ENCODE data around the gene HNRNPK.

The HNRNPK gene

GRCh38 chr9:83978992-83979811 is 813 bp downstream of the HNRNPK start:
- TF ChIP-seq REST (IDR thresholded peaks at IDR 0.05; ENCODE audit: insufficient read depth in 1 of 2, low read depth in 2 of 2, low read length in 2 of 2), result no peak
- TF ChIP-seq FOXP2 (optimal IDR thresholded peaks at IDR 0.05; ENCODE audit: borderline replicate concordance, extremely low read depth, extremely low read length, insufficient read depth), result peak; percentile 7
- peak; percentile 93 for TF ChIP-seq TAF1 (IDR thresholded peaks at IDR 0.05; ENCODE audit: borderline replicate concordance, insufficient read depth, low read length)
- TF ChIP-seq POLR2AphosphoS5 (IDR thresholded peaks at IDR 0.05; ENCODE audit: low read depth, low read length), result peak; percentile 53
- TF ChIP-seq SIN3A (IDR thresholded peaks at IDR 0.05; ENCODE audit: borderline replicate concordance, insufficient read depth, low read length), result peak; percentile 40; the same call in 1 of the 2 replicates

GRCh38 chr9:83977196-83977595 is 2.8 kb downstream of the HNRNPK start:
- TF ChIP-seq FOXP2 (optimal IDR thresholded peaks at IDR 0.05; ENCODE audit: borderline replicate concordance, extremely low read depth, extremely low read length, insufficient read depth) (no peak), TAF1 (IDR thresholded peaks at IDR 0.05; ENCODE audit: borderline replicate concordance, insufficient read depth, low read length) (no peak)

- TF ChIP-seq TAF1 (IDR thresholded peaks at IDR 0.05; ENCODE audit: borderline replicate concordance, insufficient read depth, low read length) (no peak), POLR2AphosphoS5 (IDR thresholded peaks at IDR 0.05; ENCODE audit: low read depth, low read length) (no peak), REST (IDR thresholded peaks at IDR 0.05; ENCODE audit: insufficient read depth in 1 of 2, low read depth in 2 of 2, low read length in 2 of 2) (no peak), FOXP2 (optimal IDR thresholded peaks at IDR 0.05; ENCODE audit: borderline replicate concordance, extremely low read depth, extremely low read length, insufficient read depth) (no peak), SIN3A (IDR thresholded peaks at IDR 0.05; ENCODE audit: borderline replicate concordance, insufficient read depth, low read length) (no peak)
Measured at GRCh38 chr9:83976372-83976771, 3.6 kb downstream of the HNRNPK start.

- TF ChIP-seq FOXP2 (optimal IDR thresholded peaks at IDR 0.05; ENCODE audit: borderline replicate concordance, extremely low read depth, extremely low read length, insufficient read depth), result no peak
- no peak for TF ChIP-seq REST (IDR thresholded peaks at IDR 0.05; ENCODE audit: insufficient read depth in 1 of 2, low read depth in 2 of 2, low read length in 2 of 2)
- TF ChIP-seq SIN3A (IDR thresholded peaks at IDR 0.05; ENCODE audit: borderline replicate concordance, insufficient read depth, low read length), result no peak
- no peak for TF ChIP-seq POLR2AphosphoS5 (IDR thresholded peaks at IDR 0.05; ENCODE audit: low read depth, low read length)
- TF ChIP-seq TAF1 (IDR thresholded peaks at IDR 0.05; ENCODE audit: borderline replicate concordance, insufficient read depth, low read length), result no peak
Measured at GRCh38 chr9:83975300-83975699, 4.7 kb downstream of the HNRNPK start.

GRCh38 chr9:83972286-83972685 is 7.7 kb downstream of the HNRNPK start:
- TF ChIP-seq REST (IDR thresholded peaks at IDR 0.05; ENCODE audit: insufficient read depth in 1 of 2, low read depth in 2 of 2, low read length in 2 of 2), result no peak
- no peak for TF ChIP-seq SIN3A (IDR thresholded peaks at IDR 0.05; ENCODE audit: borderline replicate concordance, insufficient read depth, low read length)
- TF ChIP-seq FOXP2 (optimal IDR thresholded peaks at IDR 0.05; ENCODE audit: borderline replicate concordance, extremely low read depth, extremely low read length, insufficient read depth), result no peak
- no peak for TF ChIP-seq TAF1 (IDR thresholded peaks at IDR 0.05; ENCODE audit: borderline replicate concordance, insufficient read depth, low read length)
- TF ChIP-seq POLR2AphosphoS5 (IDR thresholded peaks at IDR 0.05; ENCODE audit: low read depth, low read length), result no peak

All from PFSK-1 (cell line).